Measurements from ENCODE around the gene ZDHHC7. TPM values are rescaled to one million over a fixed set of nuclear protein-coding genes. Genes with fewer than 3 reads are reported as not detected.
"Not testable (repeated sequence)": the region's sequence is repeated elsewhere in the genome, so short reads cannot be mapped to it uniquely, and the experiment has no call there.

The ZDHHC7 gene
- total RNA-seq (31.1 TPM), polyA plus RNA-seq (49.7 TPM)

GRCh38 chr16:85010931-85011845 is at the start of gene ZDHHC7:
Gene ZDHHC7, minus strand, starts transcription at chr16:85011535. Its CDS starts 20,917 bp downstream, at chr16:84990618.
- Histone ChIP-seq H3K36me3 (ENCODE audit: insufficient read depth) (no peaks in the 10 kb centered on the region), H3K4me1 (ENCODE audit: insufficient read depth) (no peaks in the 10 kb centered on the region), H3K27ac (ENCODE audit: low read depth) (peak within 1 kb of the TSS; percentile 89), H3K4me3 (ENCODE audit: low read depth, low read length) (peak within 1 kb of the TSS; percentile 91)
- WGBS = under 1% methylated on average over 86 of the region's 86 CpGs
- DNase-seq (ENCODE audit: extremely low spot score) = peak; percentile 58

- H3K27ac ChIP-seq (ENCODE audit: low read depth) = no peak overlapping the region
- H3K4me3 ChIP-seq (ENCODE audit: low read depth, low read length) = no peak overlapping the region
- no peaks in the 10 kb centered on the region for H3K36me3 ChIP-seq (ENCODE audit: insufficient read depth)
- 95% methylated on average over 4 of the region's 4 CpGs for WGBS
- DNase-seq (ENCODE audit: extremely low spot score) = no peak
- H3K4me1 ChIP-seq (ENCODE audit: insufficient read depth) = peaks cover 2% of the 10 kb centered on the region
These were observed 47.6 kb upstream of the ZDHHC7 start for GRCh38 chr16:85058909-85059308.

GRCh38 chr16:85057948-85058347 is 46.6 kb upstream of the ZDHHC7 start:
- no peak for DNase-seq (ENCODE audit: extremely low spot score)
- H3K27ac ChIP-seq (ENCODE audit: low read depth) = no peak overlapping the region
- 94% methylated on average over 7 of the region's 7 CpGs for WGBS
- peaks cover 2% of the 10 kb centered on the region for H3K4me1 ChIP-seq (ENCODE audit: insufficient read depth)
- H3K36me3 ChIP-seq (ENCODE audit: insufficient read depth) = no peaks in the 10 kb centered on the region
- H3K4me3 ChIP-seq (ENCODE audit: low read depth, low read length) = no peak overlapping the region

- H3K36me3 ChIP-seq (ENCODE audit: insufficient read depth) = no peaks in the 10 kb centered on the region
- no peak for DNase-seq (ENCODE audit: extremely low spot score)
- H3K4me3 ChIP-seq (ENCODE audit: low read depth, low read length) = no peak overlapping the region
- H3K27ac ChIP-seq (ENCODE audit: low read depth) = no peak overlapping the region
- peaks cover 2% of the 10 kb centered on the region for H3K4me1 ChIP-seq (ENCODE audit: insufficient read depth)
- WGBS = 88% methylated on average over 9 of the region's 9 CpGs
These were observed 46.0 kb upstream of the ZDHHC7 start for GRCh38 chr16:85057212-85057889.

GRCh38 chr16:85056211-85056748 is 44.9 kb upstream of the ZDHHC7 start:
- 71% methylated on average over 16 of the region's 16 CpGs for whole genome bisulfite sequencing
- no peak for DNase-seq (ENCODE audit: extremely low spot score)
- H3K4me1 ChIP-seq (ENCODE audit: insufficient read depth) = peaks cover 2% of the 10 kb centered on the region
- no peak overlapping the region for H3K4me3 ChIP-seq (ENCODE audit: low read depth, low read length)
- peak overlapping the region; percentile 13 for H3K27ac ChIP-seq (ENCODE audit: low read depth)
- H3K36me3 ChIP-seq (ENCODE audit: insufficient read depth) = no peaks in the 10 kb centered on the region

GRCh38 chr16:85055493-85056210 is 44.3 kb upstream of the ZDHHC7 start:
- H3K4me1 ChIP-seq (ENCODE audit: insufficient read depth) = peaks cover 2% of the 10 kb centered on the region
- H3K27ac ChIP-seq (ENCODE audit: low read depth) = peak overlapping the region; percentile 71
- no peak overlapping the region for H3K4me3 ChIP-seq (ENCODE audit: low read depth, low read length)
- no peaks in the 10 kb centered on the region for H3K36me3 ChIP-seq (ENCODE audit: insufficient read depth)
- peak; percentile 43 for DNase-seq (ENCODE audit: extremely low spot score)
- WGBS = 27% methylated on average over 14 of the region's 14 CpGs

- DNase-seq (ENCODE audit: extremely low spot score) = no peak
- peak overlapping the region; percentile 72 for H3K27ac ChIP-seq (ENCODE audit: low read depth)
These were observed 43.7 kb upstream of the ZDHHC7 start for GRCh38 chr16:85054948-85055492.

GRCh38 chr16:85054321-85054720 is 43.0 kb upstream of the ZDHHC7 start:
- H3K4me1 ChIP-seq (ENCODE audit: insufficient read depth); H3K36me3 ChIP-seq (ENCODE audit: insufficient read depth); DNase-seq (ENCODE audit: extremely low spot score); H3K27ac ChIP-seq (ENCODE audit: low read depth); H3K4me3 ChIP-seq (ENCODE audit: low read depth, low read length): not testable (repeated sequence)
- 97% methylated on average over 3 of the region's 3 CpGs for WGBS

More at GRCh38 chr16:85054948-85055492, 43.7 kb upstream of the ZDHHC7 start:
- Histone ChIP-seq H3K36me3 (ENCODE audit: insufficient read depth) (no peaks in the 10 kb centered on the region), H3K4me1 (ENCODE audit: insufficient read depth) (peaks cover 2% of the 10 kb centered on the region), H3K4me3 (ENCODE audit: low read depth, low read length) (no peak overlapping the region)
- 53% methylated on average over 6 of the region's 6 CpGs for WGBS

- 94% methylated on average over 10 of the region's 10 CpGs for WGBS
- Histone ChIP-seq H3K36me3 (ENCODE audit: insufficient read depth) (no peaks in the 10 kb centered on the region), H3K4me1 (ENCODE audit: insufficient read depth) (peaks cover 2% of the 10 kb centered on the region), H3K27ac (ENCODE audit: low read depth) (no peak overlapping the region), H3K4me3 (ENCODE audit: low read depth, low read length) (no peak overlapping the region)
- no peak for DNase-seq (ENCODE audit: extremely low spot score)
These were observed 41.2 kb upstream of the ZDHHC7 start for GRCh38 chr16:85052536-85052935.

GRCh38 chr16:85051683-85052082 is 40.3 kb upstream of the ZDHHC7 start:
- Histone ChIP-seq H3K27ac (ENCODE audit: low read depth) (no peak overlapping the region), H3K36me3 (ENCODE audit: insufficient read depth) (no peaks in the 10 kb centered on the region), H3K4me3 (ENCODE audit: low read depth, low read length) (no peak overlapping the region), H3K4me1 (ENCODE audit: insufficient read depth) (peaks cover 2% of the 10 kb centered on the region)
- WGBS = 60% methylated on average over 8 of the region's 8 CpGs
- no peak for DNase-seq (ENCODE audit: extremely low spot score)

GRCh38 chr16:85051067-85051581 is 39.8 kb upstream of the ZDHHC7 start:
- 28% methylated on average over 8 of the region's 8 CpGs for WGBS
- Histone ChIP-seq H3K4me1 (ENCODE audit: insufficient read depth) (peaks cover 2% of the 10 kb centered on the region), H3K36me3 (ENCODE audit: insufficient read depth) (no peaks in the 10 kb centered on the region), H3K27ac (ENCODE audit: low read depth) (peak overlapping the region; percentile 18), H3K4me3 (ENCODE audit: low read depth, low read length) (no peak overlapping the region)
- DNase-seq (ENCODE audit: extremely low spot score) = peak; percentile 29

- no peaks in the 10 kb centered on the region for H3K36me3 ChIP-seq (ENCODE audit: insufficient read depth)
- H3K4me3 ChIP-seq (ENCODE audit: low read depth, low read length) = no peak overlapping the region
- H3K4me1 ChIP-seq (ENCODE audit: insufficient read depth) = no peaks in the 10 kb centered on the region
- H3K27ac ChIP-seq (ENCODE audit: low read depth) = peak overlapping the region; percentile 32
- DNase-seq (ENCODE audit: extremely low spot score) = no peak
- WGBS = 79% methylated on average over 15 of the region's 15 CpGs
These were observed 38.5 kb upstream of the ZDHHC7 start for GRCh38 chr16:85049706-85050305.

Measured in urinary bladder (tissue), 4 donors.